Colon (tissue), 2 donors: ENCODE data around the gene ZNF692.
"Not testable (repeated sequence)": the region's sequence is repeated elsewhere in the genome, so short reads cannot be mapped to it uniquely, and the experiment has no call there.

Experiments
- FAIRE-seq: peaks from 2 replicates; lab custom pipeline; 2012; peaks lifted over from hg19 to GRCh38; lab: Jason Lieb, UNC
- donor health status: control.
- donor health status: control.

Gene ZNF692

GRCh38 chr1:248807067-248807737, 51.7 kb downstream of the ZNF692 start:
- no peak for FAIRE-seq

- no peak for FAIRE-seq
Measured at GRCh38 chr1:248805876-248806275, 53.0 kb downstream of the ZNF692 start.

DNA sequence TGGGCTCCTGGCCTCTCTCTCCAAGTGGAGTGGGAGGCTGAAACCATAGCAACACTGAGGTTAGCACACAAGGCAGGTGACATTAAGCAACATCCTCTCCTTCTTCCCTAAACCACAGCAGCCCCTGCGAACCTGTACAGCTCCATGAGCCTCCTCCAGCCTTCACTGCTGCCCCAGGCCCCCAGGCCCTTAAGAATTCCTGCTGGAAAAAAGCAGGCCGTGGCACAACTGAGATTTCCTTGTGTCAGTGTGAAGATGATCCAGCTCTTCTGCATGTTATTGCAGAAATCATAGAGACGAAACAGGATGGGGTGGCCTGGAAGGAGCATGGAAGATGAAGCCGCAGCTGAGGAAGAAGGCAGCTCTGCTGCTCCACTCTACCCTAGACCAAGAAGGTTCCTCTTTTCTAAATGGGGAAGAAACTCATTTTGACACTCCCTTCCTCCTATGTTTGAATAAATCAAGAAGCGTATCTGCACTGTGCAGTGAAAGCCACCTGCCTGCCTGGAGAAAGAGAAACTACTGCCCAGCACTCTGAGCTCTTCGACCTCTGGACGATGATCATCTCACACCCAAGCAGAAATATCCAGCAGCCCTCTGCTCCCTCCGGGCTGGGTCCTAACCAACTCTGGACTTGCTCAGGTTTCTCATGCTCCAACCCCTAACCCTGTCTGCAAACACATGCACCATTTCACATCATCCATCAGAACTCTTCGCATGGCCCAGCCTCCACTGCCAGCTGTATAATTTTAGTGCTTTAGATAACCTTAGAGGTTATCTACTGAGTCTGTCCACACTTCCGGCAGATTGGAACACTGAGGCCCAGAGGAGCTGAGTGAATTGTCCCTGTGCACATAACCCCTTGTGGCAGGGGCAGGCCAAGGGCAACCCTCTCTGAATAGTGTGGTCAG, 53.9 kb downstream of the ZNF692 start:
- no peak for FAIRE-seq

DNA sequence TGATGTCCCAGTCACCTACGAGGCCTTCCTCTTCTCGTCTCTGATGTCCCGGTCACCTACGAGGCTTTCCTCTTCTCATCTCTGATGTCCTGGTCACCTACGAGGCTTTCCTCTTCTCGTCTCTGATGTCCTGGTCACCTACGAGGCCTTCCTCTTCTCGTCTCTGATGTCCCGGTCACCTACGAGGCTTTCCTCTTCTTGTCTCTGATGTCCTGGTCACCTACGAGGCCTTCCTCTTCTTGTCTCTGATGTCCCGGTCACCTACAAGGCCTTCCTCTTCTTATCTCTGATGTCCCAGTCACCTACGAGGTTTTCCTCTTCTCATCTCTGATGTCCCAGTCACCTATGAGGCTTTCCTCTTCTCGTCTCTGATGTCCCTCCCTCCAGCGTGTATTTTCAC, 55.4 kb downstream of the ZNF692 start:
- FAIRE-seq: not testable (repeated sequence)

- FAIRE-seq: no peak
Measured at GRCh38 chr1:248802454-248802853, 56.4 kb downstream of the ZNF692 start.

DNA sequence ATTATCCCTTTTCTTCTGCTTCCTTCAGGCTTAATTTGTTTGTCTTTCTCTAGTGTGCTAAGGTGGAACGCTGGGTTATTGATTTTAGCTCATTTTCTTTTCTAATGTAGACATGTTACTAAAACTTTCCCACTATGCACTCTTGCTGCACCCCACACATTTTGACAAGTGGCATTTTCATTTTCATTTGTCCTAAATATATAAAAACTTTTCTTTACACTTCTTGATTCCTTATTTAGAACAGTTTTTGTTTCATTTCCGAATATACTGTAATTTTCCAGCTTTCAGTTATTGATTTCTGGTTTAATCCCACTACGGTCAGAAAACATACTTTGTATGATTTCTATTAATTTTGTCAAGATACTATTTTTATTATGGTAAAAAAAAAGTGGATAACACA, 58.4 kb downstream of the ZNF692 start:
- FAIRE-seq: no peak
